ENCODE measurements around the gene FBXL13.

- no peak for TF ChIP-seq EP300 (IDR thresholded peaks at IDR 0.05; ENCODE audit: borderline replicate concordance)
- TF ChIP-seq FOXM1 (IDR thresholded peaks at IDR 0.05; ENCODE audit: borderline replicate concordance, low read depth) = no peak
- TF ChIP-seq RAD21 (IDR thresholded peaks at IDR 0.05; ENCODE audit: low read depth) = no peak
- no peak for TF ChIP-seq REST (IDR thresholded peaks at IDR 0.05; ENCODE audit: low read depth)
- TF ChIP-seq CEBPB (IDR thresholded peaks at IDR 0.05) = no peak
- no peak for TF ChIP-seq EGR1 (IDR thresholded peaks at IDR 0.05)
- TF ChIP-seq YY1 (IDR thresholded peaks at IDR 0.05; ENCODE audit: low read depth) = no peak
- TF ChIP-seq TEAD4 (IDR thresholded peaks at IDR 0.05) = no peak
Measured at GRCh38 chr7:103121641-103122040, 47.0 kb upstream of the FBXL13 start.

All from Ishikawa (cell line).